Pericardium fibroblast (primary cell): Measurements from ENCODE around the gene GTPBP6. TPM values are rescaled to one million over a fixed set of nuclear protein-coding genes. Genes with fewer than 3 reads are reported as not detected.

Experiments used
- total RNA-seq: library from RNA; depleted of rRNA; stranded (reverse); fragments of >200 nt; gene quantifications from 2 replicates; pipeline ENCODE4 v1.2.3, GENCODE V29; 2015

Gene GTPBP6
- total RNA-seq, result 38.7 and 56.3 TPM in 2 replicates

GRCh38 chrX:318739-319578 is at the start of gene GTPBP6:
Gene GTPBP6, minus strand, starts transcription at chrX:318796. Its CDS starts 9 bp downstream, at chrX:318787.

GRCh38 chrX:281166-281999 is 37.2 kb downstream of the GTPBP6 start, which contains the start of gene PLCXD1:
Gene PLCXD1, plus strand, starts transcription at chrX:281381. Its CDS starts 2,807 bp downstream, at chrX:284188.

Other genes starting within 250 kb of the GTPBP6 start
- 7.7 and 12.7 TPM in 2 replicates for gene PLCXD1, start 37.4 kb downstream of the GTPBP6 start, total RNA-seq
- 7.1 and 13.7 TPM in 2 replicates for gene PPP2R3B, start 68.1 kb upstream of the GTPBP6 start, total RNA-seq